ENCODE measurements around the gene C1orf167.
A peak's percentile ranks its signal among the peaks of the same experiment; 100 is the strongest.

Gene C1orf167

DNA sequence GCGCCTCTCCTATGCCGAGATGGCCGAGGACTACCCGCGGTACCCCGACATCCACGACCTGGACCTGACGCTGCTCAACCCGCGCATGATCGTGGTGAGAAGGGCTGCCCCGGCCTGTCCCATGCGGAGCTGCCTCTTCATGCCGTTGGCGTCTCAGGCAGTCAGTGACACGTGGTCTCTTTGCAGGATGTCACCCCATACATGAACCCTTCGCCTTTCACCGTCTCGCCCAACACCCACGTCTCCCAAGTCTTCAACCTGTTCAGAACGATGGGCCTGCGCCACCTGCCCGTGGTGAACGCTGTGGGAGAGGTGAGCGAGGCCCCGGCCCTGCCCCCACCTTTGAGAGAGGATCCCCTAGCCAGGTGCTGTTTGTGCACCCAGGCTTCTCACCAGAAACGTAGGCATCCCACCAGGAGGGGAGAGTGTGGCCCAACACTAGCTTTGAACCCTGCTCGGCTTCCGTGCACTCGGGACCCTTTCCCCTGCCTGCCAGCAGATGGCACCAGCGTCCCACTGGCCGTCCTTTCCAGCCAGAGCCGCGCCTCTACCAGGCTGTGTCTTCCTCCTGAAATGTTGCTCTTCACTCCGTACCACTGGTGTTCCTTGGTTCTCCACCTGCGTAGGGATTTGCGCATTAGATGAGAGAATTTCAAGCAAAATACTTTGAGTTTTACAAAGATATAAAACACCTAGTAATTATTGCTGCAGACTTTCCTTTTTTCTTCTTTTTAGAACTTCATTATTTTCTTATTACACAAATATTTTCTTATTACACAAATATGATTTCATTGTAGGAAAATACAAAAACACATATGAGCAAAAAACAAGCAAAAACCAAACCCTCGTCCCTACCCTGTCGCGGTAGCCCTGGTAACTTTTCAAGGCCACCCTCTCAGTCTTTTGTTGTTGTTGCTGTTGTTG is 76.6 kb downstream of the C1orf167 start:
- TF ChIP-seq, protein P1, sequence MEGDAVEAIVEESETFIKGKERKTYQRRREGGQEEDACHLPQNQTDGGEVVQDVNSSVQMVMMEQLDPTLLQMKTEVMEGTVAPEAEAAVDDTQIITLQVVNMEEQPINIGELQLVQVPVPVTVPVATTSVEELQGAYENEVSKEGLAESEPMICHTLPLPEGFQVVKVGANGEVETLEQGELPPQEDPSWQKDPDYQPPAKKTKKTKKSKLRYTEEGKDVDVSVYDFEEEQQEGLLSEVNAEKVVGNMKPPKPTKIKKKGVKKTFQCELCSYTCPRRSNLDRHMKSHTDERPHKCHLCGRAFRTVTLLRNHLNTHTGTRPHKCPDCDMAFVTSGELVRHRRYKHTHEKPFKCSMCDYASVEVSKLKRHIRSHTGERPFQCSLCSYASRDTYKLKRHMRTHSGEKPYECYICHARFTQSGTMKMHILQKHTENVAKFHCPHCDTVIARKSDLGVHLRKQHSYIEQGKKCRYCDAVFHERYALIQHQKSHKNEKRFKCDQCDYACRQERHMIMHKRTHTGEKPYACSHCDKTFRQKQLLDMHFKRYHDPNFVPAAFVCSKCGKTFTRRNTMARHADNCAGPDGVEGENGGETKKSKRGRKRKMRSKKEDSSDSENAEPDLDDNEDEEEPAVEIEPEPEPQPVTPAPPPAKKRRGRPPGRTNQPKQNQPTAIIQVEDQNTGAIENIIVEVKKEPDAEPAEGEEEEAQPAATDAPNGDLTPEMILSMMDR (IDR thresholded peaks at IDR 0.05): peak; percentile 99
